IPS-NIHi7 (cell line): ENCODE measurements around the gene TNF.

Experiments used
- DNase-seq: peaks from one replicate; pipeline ENCODE4 v3.0.0; 2012; ENCODE audit warnings: mixed read lengths; ENCODE audit errors: extremely low spot score

Gene TNF

DNA sequence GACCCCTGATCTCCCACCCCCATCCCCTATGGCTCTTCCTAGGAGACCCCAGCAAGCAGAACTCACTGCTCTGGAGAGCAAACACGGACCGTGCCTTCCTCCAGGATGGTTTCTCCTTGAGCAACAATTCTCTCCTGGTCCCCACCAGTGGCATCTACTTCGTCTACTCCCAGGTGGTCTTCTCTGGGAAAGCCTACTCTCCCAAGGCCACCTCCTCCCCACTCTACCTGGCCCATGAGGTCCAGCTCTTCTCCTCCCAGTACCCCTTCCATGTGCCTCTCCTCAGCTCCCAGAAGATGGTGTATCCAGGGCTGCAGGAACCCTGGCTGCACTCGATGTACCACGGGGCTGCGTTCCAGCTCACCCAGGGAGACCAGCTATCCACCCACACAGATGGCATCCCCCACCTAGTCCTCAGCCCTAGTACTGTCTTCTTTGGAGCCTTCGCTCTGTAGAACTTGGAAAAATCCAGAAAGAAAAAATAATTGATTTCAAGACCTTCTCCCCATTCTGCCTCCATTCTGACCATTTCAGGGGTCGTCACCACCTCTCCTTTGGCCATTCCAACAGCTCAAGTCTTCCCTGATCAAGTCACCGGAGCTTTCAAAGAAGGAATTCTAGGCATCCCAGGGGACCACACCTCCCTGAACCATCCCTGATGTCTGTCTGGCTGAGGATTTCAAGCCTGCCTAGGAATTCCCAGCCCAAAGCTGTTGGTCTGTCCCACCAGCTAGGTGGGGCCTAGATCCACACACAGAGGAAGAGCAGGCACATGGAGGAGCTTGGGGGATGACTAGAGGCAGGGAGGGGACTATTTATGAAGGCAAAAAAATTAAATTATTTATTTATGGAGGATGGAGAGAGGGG is 1.9 kb upstream of the TNF start:
- DNase-seq, result no peak

DNA sequence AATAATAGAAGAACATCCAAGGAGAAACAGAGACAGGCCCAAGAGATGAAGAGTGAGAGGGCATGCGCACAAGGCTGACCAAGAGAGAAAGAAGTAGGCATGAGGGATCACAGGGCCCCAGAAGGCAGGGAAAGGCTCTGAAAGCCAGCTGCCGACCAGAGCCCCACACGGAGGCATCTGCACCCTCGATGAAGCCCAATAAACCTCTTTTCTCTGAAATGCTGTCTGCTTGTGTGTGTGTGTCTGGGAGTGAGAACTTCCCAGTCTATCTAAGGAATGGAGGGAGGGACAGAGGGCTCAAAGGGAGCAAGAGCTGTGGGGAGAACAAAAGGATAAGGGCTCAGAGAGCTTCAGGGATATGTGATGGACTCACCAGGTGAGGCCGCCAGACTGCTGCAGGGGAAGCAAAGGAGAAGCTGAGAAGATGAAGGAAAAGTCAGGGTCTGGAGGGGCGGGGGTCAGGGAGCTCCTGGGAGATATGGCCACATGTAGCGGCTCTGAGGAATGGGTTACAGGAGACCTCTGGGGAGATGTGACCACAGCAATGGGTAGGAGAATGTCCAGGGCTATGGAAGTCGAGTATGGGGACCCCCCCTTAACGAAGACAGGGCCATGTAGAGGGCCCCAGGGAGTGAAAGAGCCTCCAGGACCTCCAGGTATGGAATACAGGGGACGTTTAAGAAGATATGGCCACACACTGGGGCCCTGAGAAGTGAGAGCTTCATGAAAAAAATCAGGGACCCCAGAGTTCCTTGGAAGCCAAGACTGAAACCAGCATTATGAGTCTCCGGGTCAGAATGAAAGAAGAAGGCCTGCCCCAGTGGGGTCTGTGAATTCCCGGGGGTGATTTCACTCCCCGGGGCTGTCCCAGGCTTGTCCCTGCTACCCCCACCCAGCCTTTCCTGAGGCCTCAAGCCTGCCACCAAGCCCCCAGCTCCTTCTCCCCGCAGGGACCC is 981 bp upstream of the TNF start:
- DNase-seq, result peak; percentile 44

DNA sequence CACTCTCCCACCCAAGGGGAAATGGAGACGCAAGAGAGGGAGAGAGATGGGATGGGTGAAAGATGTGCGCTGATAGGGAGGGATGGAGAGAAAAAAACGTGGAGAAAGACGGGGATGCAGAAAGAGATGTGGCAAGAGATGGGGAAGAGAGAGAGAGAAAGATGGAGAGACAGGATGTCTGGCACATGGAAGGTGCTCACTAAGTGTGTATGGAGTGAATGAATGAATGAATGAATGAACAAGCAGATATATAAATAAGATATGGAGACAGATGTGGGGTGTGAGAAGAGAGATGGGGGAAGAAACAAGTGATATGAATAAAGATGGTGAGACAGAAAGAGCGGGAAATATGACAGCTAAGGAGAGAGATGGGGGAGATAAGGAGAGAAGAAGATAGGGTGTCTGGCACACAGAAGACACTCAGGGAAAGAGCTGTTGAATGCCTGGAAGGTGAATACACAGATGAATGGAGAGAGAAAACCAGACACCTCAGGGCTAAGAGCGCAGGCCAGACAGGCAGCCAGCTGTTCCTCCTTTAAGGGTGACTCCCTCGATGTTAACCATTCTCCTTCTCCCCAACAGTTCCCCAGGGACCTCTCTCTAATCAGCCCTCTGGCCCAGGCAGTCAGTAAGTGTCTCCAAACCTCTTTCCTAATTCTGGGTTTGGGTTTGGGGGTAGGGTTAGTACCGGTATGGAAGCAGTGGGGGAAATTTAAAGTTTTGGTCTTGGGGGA is 754 bp downstream of the TNF start:
- no peak for DNase-seq

DNA sequence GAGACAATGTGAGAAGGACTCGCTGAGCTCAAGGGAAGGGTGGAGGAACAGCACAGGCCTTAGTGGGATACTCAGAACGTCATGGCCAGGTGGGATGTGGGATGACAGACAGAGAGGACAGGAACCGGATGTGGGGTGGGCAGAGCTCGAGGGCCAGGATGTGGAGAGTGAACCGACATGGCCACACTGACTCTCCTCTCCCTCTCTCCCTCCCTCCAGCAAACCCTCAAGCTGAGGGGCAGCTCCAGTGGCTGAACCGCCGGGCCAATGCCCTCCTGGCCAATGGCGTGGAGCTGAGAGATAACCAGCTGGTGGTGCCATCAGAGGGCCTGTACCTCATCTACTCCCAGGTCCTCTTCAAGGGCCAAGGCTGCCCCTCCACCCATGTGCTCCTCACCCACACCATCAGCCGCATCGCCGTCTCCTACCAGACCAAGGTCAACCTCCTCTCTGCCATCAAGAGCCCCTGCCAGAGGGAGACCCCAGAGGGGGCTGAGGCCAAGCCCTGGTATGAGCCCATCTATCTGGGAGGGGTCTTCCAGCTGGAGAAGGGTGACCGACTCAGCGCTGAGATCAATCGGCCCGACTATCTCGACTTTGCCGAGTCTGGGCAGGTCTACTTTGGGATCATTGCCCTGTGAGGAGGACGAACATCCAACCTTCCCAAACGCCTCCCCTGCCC is 1.7 kb downstream of the TNF start:
- no peak for DNase-seq

DNA sequence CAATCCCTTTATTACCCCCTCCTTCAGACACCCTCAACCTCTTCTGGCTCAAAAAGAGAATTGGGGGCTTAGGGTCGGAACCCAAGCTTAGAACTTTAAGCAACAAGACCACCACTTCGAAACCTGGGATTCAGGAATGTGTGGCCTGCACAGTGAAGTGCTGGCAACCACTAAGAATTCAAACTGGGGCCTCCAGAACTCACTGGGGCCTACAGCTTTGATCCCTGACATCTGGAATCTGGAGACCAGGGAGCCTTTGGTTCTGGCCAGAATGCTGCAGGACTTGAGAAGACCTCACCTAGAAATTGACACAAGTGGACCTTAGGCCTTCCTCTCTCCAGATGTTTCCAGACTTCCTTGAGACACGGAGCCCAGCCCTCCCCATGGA is 2.2 kb downstream of the TNF start:
- DNase-seq, result no peak

DNA sequence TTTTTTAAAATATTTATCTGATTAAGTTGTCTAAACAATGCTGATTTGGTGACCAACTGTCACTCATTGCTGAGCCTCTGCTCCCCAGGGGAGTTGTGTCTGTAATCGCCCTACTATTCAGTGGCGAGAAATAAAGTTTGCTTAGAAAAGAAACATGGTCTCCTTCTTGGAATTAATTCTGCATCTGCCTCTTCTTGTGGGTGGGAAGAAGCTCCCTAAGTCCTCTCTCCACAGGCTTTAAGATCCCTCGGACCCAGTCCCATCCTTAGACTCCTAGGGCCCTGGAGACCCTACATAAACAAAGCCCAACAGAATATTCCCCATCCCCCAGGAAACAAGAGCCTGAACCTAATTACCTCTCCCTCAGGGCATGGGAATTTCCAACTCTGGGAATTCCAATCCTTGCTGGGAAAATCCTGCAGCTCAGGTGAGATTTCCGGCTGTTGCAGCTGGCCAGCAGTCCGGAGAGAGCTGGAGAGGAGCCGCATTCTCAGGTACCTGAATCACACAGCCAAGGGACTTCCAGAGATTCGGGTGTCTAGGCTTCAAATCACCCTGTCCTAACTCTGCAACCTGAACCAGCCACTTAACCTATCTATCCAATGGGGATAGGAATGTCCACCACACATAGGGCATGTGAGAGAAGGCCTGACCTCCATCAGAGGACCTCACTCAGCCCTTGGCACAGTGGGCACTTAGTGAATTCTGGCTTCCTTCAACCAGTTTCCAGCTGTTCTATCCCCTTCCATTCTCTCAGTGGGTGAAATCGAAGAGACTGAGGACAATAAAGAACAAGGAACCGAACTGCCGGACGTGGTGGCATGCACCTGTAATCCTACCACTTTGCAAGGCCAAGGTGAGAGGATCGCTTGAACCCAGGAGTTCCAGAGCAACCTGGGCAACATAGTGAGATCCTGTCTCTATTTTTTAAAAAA is 3.1 kb downstream of the TNF start:
- DNase-seq, result peak; percentile 67

DNA sequence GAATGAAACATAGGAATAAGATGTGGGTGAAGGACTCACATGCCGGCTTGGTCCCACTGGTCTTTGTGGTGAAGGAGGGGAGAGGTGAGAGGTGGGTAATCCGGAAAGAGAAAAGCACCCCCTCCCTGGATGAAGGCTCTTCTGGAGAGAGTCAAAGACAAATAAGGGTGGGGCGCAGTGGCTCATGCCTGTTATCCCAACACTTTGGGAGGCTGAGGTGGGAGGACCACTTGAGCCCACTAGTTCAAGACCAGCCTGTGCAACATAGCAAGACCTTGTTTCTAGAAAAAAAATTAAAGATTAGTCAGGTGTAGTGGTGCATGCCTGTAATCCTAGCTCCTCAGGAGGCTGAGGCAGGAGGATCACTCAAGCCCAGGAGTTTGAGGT is 3.7 kb downstream of the TNF start:
- DNase-seq, result no peak

DNA sequence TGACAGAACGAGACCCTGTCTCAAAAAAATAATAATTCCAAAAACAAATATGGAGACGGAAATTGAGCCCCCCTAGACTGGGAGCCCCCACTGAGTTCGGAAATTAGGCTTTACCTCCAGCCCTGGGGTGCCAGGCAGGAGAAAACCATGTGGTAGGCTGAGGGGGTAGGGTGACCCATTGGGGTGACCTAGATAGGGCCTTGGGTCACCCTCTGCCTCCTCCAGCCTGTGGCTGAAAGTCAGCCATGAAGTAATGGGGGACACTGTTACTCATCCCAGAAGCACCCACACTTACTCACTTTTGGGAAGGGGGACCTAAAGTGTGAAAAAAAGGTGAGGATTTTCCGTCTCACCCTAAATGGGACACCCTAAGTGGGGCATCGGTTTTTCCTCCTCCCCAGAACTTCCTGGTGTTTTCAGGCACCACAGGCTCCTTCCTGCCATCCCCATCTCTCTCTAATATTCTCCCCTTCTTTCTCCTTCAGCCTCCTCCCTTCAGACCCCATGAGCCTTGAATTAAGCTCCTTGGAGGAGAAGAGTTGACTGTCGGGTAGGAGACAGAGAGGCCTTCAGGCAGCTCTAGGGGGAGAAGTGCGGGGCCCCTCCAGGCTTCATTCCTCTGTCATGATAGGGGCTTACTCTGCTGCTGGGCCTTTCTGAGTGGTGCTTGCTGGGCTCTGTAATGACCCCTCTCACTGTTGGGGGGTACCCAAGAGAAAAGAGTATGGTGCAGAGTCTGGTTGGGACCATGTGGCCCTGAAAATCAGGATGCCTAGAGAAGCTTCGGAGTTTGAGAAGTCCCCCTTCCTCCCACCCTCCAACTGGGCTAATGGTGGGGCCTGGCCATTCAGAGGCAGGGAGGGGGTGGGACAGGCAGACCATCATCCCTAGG is 4.4 kb downstream of the TNF start:
- DNase-seq, result no peak

DNA sequence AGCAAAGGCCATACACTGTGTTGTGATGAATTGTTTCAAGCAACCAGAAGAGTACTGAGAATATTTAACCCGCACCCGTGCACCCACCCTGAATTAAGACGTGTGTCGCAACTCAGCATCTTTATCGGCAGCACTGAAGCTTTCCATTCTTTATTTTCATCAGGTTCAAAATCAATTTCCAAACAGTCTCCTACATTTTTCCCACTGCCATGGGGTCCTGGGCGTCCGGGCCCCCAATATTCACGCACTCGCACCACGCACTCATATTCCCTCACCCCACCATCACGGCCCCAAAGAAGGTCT is 5.0 kb downstream of the TNF start:
- no peak for DNase-seq

DNA sequence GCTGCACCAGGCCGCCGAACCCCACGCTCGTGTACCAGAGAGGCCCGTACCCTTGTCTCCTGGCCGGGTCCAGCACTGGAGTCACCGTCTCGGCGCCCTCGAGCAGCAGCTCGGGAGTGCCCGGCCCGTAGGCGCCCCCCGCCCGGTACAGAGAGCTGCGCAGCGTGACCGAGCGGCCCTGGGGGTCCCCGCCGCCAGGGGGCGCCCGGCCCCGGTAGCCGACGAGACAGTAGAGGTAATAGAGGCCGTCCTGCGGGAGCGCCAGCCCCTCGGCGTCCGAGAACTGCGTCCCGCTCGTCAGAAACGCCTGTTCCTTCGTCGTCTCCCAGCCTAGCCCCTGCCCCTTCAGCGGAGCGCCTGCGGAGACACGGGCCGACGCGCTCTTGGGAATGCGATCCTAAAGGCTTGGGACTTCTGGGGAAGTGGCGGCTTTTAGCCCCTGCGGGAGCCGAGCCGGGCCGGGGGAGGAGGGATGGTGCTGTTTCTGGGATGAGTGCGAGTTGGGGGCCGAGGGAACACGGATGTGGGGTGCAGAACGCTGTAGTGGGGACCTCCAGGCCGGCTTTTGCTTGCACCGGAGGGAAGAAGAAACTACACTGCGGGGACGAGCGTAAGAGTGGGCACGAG is 5.6 kb downstream of the TNF start:
- DNase-seq, result peak; percentile 91

DNA sequence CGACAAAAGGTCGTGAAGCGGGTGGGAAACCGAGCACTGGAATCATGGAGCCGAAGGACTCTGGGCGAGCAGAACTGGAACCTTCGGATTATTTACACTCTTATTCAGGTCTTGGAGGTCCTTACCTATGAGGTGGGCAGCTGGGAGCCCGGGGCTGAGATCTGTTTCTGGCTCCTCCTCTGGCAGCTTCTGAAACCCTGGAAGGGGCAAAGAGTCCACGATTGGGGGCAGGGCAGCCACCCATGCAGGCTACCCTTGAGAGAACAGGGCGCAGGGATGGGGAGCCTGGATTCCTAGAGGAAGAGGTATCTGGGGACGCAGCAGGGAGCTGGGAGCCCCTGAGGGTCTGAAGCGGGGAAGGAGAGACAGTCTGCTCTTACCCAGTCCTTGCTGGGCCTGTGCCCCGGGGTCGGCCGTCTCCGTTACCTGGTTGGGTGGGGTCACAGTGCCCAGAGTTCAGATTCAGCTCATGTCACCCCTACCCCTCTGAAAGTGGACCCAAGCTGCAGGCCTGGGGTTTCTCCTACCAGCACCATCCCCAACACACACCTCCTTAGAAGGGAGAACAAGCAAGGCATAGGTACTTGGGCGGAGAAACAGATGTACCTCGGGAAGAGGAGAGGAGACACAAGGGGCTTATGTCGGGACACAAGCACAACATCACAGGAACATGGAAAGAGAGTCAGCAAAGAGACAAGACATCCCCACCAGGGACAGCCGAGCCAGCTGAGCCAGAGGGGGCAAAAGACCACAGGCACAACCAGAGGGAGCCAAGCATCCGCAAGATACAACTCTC is 6.3 kb downstream of the TNF start:
- no peak for DNase-seq

DNA sequence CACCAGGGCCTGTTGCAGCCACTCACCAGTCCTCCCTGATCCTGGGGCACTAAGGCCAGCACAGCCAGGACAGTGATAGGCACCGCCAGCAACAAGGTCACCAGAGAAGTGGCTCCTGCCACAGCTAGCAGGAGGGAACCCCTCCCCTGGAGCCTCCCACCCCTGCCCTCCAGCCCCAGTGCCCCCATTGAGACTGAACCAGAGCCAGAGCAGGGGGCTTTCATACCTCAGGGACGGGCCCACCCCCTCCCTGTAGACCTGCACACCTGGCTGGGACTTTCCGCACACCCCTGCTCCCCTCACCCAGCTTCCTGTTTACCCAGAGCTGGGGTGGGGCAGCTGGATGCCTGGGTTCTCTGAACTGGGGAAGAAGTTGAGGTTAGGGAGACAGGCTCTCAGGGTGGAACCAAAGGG is 6.9 kb downstream of the TNF start, which contains the start of gene LTB:
TSS of gene LTB (minus strand) at position 195 of the 414 bp plus-strand sequence. CDS start at position 188, 7 bp downstream.
- no peak for DNase-seq

DNA sequence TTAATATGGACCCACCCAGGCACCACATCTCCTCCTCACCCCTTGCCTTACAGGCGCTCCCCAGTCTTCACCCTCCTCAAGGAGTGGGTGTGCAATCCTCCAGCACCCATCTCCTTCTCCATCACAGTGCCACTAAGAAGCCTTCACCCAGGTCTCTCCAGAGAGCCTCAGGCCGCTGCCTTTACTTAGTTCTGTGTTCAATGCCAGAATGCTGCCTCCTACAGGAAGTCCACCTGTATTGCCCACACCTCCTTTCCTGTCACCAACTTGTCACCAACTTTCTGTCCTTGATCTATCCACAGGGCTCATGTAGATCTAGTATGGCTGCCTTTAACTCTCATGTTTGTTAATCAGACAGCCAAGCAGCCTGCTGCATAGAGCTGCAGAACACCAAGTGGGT is 10.1 kb downstream of the TNF start:
- peak; percentile 70 for DNase-seq

DNA sequence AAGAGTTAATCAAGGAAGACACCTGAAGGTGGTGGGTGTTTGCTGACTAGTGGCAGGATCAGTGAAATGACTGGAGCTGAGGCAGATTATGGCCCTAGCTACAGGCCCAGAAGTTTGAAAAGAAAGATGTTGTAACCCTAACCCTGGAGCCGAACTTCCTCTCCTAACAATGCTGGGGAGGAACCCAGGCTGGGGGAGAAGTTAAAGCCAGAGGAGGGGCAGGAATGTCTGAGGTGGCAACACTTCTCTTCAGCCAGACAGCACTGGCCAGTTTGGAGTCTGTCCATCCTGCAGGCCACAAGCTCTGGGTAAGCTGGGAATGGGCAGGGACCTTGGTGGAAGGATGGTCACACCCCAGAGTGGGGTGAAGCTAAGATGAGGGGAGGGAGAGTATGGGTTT is 10.6 kb downstream of the TNF start, which contains the start of gene LST1:
TSS of gene LST1 (plus strand) at position 270 of the 400 bp plus-strand sequence. CDS start 1,023 bp downstream, outside the sequence.
- DNase-seq, result no peak

DNA sequence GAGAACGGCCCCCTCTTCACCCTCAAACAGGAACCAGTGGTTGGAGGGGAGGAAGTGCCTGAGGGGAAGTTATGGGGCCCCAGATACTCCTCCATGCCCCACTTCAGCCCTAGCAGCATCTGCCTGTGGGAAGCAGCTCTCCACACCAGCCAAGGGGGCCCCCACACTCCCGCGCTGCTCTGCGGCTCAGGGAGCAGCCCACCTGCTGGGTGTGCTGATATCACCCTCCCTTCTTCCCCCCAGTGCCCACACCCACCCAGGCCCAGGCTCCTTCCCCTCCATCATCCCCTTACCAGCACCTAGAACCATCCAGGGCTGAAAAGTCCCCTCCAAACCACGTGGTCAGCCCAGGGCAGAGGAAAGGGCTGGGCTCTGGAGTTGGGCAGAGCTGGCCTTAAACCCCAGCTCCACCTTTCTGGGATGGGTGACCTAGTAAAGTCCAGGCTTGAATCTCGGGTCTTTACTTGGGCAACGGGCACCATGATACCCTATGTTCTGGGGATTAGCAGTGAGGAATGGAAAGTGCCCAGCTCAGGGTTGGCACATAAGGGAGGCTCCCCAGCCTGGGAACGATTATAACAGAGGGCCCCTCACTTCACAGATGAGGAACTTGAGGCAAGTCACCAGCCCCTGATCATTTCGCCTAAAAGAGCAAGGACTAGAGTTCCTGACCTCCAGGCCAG is 11.4 kb downstream of the TNF start:
- DNase-seq, result no peak

DNA sequence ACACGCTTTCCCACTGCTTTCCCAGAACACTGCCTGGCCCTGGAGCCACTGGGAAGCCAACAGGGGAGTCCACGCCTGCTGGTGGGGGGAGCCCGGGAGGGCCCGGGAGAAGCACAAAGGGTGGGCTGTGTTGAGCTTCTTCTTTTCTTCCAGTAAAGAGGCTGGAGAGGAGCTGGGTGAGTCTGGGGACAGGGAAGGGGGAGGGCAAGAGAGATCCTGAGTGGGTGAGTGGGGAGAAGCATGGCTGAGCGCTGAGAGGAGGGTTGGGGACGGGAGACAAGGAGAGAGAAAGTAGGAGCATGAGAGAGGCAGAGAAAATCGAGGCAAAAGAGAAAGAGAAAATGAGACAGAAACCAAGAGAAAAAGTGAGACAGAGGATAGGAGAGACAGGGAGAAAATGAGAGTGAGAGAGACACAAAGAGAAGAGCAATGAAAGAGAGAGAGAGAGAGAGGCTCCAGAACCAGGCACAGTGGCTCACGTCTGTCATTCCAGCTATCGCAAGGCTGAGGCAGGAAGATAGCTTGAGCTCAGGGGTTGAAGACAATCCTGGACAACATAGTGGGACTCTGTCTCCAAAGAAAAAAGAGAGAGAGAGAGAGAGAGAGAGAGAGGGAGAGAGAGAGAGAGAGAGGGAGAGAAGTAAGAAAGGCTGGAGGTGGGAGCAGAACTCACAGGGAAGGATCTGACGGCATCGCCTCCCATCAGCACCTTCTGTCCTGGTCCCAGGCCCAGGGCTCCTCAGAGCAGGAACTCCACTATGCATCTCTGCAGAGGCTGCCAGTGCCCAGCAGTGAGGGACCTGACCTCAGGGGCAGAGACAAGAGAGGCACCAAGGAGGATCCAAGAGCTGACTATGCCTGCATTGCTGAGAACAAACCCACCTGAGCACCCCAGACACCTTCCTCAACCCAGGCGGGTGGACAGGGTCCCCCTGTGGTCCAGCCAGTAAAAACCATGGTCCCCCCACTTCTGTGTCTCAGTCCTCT is 12.7 kb downstream of the TNF start:
- no peak for DNase-seq
